Activated CD8-positive, alpha-beta memory T cell treated with anti-CD3 and anti-CD28 coated beads for 1 hour (primary cell): Measurements from ENCODE around the gene ZNF414.
"Not testable (repeated sequence)": the region's sequence is repeated elsewhere in the genome, so short reads cannot be mapped to it uniquely, and the experiment has no call there.

Source experiments
- DNase-seq, 2 donors: peaks; one replicate each; pipeline ENCODE4 v3.0.0-alpha.2; 2020; ENCODE audit warnings: low read depth in 1 of 2; ENCODE audit errors: extremely low read depth in 1 of 2

Gene ZNF414, protein sequence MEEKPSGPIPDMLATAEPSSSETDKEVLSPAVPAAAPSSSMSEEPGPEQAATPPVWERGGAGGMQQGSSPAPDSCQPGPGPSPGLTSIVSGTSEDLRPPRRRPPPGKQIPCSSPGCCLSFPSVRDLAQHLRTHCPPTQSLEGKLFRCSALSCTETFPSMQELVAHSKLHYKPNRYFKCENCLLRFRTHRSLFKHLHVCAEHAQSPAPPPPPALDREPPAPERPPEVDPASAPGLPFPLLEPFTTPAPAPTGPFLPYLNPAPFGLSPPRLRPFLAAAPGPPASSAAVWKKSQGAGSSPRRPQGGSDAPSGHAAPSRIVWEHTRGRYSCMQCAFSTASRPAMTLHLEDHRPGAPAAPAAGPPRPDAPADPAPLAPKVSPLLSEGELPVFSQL

DNA sequence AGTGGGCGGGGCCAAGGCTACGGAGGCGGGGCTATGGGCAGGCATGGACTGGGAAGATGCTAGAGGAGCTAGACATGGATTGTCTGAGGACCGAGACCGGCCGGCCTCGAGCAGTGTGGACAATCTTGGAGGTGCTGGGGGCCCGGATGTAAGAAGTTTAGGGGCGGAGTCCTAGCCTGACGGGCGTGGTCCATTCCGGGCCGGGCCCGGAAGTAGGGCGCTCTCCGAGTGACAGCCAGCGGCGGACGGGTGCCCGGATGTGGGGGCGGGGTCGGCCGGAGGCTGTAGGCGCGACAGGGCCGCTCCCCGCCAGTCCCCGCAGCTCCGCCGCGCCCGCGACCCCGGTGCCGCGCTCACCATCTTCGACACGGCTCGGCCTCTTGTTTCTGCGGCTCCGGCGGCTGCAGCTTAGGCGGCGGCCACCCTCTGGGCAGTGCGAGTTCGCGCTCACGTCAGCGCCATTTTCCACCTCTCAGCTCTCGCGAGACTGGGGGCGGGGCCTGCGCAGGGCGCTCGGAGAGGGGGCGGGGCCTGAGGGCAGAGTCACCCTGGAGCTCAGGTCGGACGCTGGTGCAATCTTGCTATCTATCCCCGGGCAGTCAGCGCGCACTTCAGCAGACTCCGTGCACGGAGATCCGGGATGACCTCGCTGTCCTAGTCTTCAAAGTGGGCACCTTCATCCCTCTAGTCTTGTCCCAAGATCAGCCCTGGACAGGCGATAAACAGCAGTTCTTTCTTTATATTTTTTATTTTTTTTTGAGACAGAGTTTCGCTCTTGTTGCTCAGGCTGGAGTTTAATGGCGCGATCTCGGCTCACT lies at the start of gene ZNF414:
ZNF414 (minus strand) TSS at position 481 of the 818 bp plus-strand sequence; CDS start at position 360, 121 bp downstream.
- DNase-seq = peak; percentile 90 to 98

DNA sequence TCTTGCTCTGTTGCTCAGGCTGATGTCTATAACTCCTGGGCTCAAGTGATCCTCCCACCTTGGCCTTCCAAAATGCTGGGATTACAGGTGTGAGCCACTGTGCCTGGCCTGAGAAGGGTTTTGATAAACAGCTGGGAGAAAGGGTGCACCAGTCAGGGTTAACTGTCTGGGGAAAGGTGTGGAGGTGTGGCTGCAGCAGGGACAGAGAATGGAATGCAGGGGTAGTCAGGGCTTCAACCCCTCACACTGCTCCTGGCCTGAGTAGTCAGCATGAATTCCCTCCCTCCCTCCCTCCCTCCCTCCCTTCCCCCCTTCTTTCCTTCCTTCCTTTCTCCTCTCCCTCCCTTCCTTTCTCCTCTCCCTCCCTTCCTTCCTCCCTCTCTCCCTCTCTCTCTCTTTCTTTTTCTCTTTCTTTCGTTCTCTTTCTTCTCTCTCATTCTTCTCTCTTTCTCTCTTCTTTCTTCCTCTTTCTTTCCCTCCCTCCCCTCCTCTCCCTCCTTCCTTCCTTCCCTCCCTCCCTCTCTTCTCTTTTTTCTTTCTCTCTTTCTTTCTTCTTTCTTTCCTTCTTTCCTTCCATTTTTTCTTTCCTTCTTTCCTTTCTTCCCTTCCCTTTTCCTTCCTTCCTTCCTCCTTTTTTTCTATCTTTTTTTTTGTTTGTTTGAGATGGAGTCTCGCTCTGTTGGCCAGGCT lies 47.3 kb upstream of the ZNF414 start:
- DNase-seq = no peak

DNA sequence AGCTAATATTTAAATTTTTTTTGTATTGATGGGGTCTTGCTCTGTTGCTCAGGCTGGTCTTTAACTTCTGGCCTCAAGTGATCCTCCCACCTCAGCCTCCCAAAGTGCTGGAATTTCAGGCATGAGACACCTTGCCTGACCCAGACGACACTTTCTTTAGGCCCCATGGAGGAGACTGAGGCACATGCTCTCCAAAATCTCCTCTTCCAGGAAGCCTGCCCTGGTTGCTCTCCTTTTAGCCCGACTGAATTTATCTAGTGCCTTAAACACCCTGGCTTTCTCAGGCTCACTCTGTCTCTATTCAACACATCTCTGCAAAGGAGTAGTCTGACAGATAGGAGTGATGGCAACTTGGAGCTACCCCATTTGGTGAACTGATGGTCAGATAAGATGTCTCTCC lies 44.4 kb upstream of the ZNF414 start:
- no peak for DNase-seq

DNA sequence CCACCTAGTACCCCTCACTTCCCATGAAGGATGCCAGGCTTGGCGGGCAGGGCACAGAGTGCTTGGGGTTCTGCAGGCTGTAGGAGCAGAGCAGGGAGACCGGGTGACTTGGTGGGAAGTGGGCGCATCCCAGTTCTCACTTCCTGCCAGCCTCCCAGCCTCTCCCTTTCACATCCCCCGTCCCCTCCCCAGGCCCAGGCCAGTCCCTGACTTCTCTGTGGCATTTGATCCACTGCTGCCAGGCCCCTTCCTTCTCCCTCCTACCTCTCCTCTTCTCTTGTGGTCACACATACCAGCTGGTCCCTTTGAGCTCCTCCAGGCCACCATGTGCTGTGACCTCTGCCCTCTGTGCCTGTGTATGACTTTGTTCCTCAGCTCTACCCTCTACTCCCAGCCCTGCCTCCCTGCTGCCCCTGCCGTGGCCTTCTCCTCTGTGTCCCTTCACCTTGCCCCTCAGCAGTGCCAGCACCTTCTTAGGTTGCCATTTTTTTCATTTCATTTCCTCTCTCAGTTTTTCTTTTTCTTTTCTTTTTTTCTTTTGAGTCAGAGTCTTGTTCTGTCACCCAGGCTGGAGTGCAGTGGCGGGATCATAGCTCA lies 43.8 kb upstream of the ZNF414 start:
- DNase-seq = no peak

DNA sequence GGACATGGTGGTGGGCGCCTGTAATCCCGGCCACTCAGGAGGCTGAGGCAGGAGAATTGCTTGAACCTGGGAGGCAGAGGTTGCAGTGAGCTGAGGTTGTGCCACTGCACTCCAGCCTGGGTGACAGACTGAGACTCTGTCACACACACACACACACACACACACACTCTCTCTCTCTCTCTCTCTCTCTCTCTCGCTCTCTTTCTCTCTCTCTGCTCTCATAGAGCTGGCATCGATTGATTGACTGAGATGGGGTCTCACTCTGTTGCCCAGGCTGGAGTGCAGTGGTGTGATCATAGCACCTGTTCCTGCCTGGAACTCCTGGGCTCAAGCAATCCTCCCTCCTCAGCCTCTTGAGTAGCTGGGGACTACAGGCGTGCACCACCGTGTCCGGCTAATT lies 39.8 kb upstream of the ZNF414 start:
- DNase-seq = not testable (repeated sequence)

DNA sequence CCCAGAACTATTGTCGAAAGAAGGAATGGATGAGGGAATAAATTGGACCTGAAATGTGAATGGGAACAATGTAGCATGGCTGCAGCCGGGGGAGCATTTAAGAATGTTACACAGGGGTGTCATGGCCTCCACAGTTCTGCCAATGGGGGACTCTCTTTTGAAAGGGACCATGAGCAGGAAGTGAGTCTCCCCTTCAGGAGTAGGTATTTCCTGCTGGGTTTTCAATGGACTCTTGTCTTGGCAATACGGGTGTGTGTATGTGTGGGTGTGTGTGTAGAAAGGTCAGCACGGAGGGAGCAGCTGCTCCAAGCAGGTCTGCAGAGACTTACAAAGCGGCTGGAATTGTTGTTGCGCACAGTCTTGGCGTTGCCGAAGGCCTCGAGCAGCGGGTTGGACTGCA lies 38.8 kb upstream of the ZNF414 start:
- no peak for DNase-seq

DNA sequence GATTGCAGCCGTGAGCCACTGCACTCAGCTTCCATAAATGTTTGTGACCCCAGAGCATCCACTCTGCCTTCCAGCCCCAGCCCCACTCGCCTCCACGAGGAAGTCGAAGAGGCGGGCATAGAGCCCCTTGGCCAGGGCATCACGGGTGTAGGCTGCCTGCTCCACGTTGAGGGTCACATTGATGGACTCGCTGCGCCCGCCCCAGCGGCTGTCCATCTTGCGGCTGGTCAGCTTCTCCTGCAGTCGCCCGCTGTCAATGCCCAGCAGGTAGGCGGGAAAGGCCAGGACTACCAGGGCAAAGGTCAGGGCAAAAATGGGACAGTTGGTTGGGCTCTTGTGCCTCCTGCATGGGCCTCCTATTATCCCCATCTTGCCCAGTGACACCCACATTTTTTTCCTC lies 36.1 kb upstream of the ZNF414 start:
- no peak for DNase-seq

DNA sequence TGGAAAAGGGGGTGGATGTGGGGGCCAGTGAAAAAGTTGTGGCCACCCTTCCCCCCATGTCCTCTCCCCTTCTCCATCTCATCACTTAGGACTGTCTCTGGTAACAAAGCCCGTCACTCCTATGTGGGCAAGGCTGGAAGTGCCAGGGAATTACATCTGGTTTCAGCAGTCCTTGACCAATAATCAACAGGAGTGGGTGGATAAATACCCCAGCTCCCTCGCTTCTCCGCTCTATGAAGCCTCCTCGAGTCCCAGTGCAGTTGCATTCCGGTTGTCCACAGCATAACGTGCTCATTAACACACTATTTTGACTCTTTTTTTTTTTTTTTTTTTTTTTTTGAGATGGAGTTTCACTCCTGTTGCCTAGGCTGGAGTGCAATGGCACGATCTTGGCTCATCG lies 31.8 kb upstream of the ZNF414 start:
- DNase-seq = no peak

DNA sequence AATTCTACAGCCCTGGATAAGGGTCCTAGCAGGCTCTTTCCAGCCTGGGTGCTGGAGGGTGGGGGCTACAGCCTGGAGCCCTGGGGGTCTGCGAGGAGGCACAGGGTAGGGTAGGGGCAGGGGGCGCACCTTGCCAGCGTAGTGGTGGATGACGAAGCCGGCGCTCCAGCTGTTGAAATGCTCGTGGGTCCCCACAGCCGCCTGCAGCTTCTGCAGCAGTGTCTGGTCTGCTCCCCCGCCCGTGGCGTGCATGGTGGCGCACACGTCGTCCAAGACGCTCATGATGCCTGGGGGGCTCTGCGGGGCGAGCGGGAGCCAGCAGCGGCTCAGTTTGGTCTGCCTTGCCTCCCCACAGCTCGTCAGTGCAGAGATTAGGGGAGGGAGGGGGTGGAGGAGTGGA lies 30.2 kb upstream of the ZNF414 start:
- no peak for DNase-seq

DNA sequence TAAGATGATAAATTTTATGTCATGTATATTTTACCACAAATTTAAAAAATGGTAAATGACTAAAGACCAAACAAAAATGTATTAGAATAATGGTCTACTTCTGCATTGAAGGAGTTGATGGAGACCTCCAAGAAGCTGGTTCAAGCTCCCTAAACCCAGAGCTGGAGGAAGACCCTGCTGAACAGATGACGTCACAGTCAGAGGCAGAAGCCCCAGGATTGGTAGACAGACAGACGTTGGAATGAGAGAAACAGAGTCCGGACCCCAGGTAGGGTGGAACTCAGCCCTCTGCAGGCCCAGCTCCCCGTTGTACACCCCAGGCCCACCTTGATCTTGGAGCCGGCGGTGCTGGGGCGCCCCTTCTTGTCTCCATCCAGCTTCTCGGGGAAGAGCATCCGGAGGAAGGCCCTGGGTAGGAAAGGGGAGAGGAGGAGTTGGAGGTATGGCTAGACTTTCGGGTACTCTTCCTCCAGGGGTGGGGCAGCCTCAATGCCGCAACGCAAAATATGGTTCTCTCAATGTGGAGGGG lies 25.7 kb upstream of the ZNF414 start:
- no peak for DNase-seq

DNA sequence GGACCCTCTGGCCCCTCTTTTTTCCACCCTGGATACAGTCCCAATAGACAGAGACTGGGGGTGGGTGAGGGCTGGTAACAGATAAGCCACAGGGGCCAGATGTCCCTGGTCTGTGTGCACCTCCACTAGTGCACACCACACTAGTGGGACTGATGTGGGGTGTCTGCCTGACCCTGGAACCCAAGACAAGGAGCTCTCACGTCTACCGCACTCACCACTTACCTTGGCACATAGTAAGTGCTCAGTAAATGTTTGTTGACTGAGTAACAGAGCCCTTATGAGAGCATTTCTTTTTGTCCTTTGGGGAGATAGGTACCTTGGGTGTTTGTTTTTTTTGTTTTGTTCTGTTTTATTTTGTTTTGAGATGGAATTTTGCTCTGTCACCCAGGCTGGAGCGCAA lies 23.1 kb upstream of the ZNF414 start:
- DNase-seq = no peak

DNA sequence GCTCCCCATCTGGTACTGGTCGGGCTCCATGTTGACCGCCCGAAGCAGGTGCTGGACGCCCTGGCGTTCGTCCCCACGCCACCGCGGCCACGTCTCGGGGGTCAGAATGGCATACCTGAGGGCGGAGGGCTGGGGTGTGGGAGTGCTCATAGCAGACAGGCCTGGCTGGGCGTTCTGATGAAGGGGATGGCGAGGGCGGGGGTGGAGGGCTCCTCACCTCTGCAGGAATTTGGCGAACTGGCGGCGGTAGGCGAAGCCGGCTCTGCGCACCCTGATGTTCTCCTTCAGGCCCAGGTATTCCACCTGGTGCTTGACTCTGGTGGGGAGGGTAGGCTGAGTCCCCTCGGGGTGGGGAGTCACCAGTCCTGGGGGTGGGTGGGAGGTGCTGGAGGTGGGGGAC lies 22.3 kb upstream of the ZNF414 start:
- no peak for DNase-seq

DNA sequence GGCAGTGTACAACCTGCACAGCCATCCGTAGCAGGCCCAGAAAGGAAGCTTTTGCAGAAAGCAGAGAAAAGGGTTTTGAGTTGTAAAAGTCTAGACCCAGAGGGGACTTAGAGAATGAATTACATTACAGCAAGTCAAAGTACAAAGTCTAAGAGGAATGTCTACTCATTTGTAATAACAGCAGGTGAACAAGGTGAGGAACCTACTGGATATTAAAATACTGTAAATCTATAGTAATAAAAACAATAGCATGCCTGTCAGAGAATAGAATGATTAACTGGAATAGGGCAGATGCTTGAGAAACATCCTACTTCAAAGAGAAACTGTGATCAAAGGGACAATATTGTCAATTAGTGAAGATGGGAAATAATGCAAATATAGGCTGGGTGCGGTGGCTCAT lies 18.3 kb upstream of the ZNF414 start:
- no peak for DNase-seq

DNA sequence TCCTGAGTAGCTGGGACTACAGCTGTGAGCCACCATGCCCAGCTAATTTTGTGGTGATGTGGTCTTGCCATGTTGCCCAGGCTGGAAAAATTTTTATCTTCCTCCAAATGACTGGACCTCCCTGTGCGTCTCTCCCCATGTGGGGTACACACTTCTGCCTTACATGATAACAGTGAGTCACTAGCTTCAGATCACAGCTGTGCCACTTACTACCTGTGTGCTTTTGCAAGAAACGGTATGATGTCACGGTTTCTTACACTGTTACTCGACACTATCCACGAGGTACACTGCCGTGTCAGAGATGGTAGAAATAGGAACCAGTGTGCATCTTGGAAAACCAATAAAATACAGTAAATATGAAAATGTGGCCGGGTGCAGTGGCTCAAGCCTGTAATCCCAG lies 17.5 kb upstream of the ZNF414 start:
- DNase-seq = no peak

DNA sequence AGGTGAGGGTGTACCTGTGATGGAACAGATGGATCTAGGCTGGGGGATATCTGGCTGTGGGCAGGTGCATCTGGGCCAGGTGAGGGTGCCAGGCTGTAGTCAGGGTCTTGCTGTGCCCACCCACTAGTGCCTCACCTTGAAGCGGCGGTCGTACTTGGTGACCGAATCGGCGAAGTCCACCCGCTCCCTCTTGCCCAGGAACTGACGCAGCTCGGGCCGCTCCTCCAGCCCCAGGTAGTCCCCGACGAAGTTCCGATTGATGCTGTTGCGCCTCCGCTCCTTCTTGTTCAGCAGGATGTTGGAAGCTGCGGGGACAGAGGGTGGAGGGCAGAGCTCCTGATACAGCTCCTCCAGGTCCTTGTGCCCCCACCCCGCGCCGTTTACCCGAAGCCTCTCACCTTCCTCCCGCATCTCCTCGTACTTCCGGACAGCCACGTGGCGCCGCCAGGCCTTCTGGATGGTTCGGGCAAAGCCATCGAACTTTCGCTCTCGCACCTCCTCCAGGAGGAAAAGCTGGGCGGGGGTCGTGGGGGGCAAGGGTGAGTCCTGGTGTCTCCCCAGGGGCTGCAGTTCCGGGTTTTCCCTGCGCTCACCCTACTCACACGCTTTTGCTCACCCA lies 16.2 kb upstream of the ZNF414 start:
- no peak for DNase-seq

DNA sequence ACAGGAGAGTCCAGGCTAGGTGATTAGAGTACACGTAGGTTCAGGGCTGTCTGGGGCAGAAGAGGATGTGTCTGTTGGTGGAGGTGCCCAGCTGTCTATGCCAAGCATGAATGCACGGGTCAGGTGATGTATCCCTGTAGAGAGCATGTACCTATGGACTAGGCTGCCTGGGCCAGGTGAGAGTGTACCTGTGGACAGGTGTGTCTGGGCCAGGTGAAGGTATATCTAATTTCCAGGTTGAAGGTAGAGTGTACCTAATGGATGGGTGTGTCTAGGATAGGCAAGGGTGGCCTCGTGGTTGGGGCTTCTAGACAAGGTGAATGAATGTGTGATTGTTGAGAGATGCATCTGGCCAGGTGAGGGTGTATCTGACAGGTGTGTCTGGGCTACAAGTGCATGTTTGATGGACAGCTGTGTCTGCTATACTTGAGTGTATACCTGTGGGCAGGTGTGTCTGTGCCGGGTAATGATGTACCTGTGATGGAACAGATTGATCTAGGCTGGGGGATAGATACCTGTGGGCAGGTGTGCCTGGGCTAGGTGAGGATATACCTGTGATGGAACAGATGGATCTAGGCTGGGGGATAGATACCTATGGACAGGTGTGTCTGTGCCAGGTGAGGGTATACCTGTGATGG lies 15.5 kb upstream of the ZNF414 start:
- DNase-seq = no peak

DNA sequence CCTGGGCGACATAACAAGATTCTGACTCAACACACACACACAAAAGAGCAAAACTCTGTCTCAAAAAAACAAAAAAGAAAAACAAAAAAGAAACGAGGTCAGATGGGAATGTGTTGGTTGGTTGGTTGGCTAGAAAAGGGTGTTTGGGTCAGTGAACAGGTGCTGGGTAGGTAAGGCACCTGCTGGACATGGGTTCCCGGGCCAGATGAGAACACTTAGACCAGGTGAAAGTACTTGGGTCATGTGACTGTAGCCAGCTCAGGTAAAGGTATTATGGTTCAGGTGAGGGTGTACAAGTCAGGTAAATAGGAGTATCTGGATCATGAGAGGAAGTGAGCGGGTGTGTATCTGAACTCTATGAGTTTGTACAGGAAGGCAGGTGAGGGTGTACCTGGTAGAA lies 14.5 kb upstream of the ZNF414 start:
- DNase-seq = no peak

DNA sequence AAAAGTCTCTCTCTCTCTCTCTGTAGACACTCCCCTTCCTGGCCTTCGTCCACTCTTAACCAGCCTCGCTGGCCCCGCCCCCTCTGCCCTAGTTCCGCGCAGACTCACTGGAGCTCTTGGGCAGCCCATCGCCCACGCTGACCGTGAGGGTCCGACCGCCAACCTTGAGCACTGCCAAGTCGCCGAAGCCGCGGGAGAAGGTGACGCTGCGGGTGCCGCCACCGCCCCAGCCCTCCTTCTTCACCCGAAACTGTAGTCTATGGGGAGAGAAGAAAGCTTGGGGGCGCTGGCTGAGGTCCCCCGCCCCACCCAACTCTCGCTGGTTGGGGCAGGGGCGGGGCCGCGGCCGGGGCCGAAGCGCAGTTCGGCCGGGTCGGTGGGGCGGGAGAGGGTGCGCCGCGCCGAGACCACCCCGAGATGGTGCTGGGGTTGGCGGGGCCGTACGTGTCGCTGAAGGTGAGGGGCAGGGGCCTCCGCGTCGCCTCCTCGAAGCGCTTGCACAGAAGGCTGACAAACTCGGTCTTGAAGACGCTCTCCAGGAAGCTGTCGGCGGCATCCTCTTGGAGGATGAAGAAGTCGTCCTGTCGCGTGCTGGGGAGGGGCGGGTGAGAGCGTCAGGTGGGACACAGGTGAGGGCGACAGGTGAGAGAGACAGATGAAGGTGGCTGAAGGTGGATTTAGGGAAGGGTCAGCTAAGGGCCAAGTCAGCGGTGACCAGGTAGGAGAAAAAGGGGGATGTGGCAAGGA lies 12.6 kb upstream of the ZNF414 start:
- no peak for DNase-seq

DNA sequence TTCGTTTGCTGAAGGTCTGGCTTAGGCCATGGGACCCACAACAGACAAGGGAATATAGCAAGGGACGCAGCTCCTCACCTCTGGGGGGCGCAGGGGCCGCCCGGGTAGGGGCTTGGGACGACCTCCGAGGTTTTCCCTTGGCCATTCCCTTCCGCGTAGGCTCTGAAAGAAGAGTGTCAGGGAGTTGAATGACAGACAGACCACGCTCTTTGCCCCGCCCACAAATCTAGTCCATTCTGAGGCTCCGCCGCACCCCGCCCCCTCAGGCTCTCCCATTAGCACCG lies 11.4 kb upstream of the ZNF414 start:
- no peak for DNase-seq

DNA sequence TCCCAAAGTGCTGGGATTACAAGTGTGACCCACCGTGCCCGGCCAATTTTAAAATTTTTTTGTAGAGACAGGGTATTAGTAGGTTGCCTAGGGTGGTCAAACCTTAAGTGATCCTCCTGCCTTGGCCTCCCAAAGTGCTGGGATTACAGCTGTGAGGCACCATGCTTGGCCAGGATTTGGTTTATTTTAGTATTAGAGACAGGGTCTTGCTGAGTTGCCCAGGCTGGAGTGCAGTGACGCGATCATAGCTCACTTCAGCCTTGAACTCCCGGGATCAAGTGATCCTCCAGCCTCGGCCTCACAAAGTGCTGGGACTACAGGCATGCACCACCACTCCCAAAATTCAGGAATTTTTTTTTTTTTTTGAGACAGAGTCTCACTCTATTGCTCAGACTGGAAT lies 5.4 kb upstream of the ZNF414 start:
- DNase-seq = no peak
